KG1 (cell line): ENCODE measurements around the gene IL22RA2.

Experiments used
- DNase-seq: peaks from one replicate; lab custom pipeline; 2025; lab: John Stamatoyannopoulos, UW

The IL22RA2 gene

DNA sequence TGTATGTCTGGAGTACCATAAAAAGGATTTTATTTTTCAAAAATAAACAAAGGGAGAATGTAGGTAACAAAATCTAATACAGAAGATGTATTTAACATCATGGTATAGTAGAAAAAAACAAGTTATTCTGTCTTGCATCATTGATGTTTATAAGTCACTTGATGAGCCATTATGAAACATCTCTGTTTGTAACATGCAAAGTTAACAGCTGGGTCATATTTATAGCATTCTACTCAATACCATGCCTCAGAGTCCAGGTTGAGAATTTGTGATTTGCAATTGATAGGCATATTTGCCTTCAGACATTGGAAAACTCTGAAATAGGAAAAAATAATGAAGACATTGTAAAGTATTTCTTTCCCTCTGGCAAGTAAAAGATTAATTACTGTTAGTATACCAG, 76.4 kb downstream of the IL22RA2 start:
- DNase-seq: no peak

GRCh38 chr6:137095651-137096238, 77.7 kb downstream of the IL22RA2 start:
- DNase-seq: no peak

GRCh38 chr6:137095093-137095492, 78.4 kb downstream of the IL22RA2 start:
- no peak for DNase-seq

GRCh38 chr6:137094411-137095008, 78.9 kb downstream of the IL22RA2 start:
- peak; percentile 67 for DNase-seq
